SK-N-SH treated with all-trans-retinoic acid at 6 μM for 48 hours (cell line): ENCODE data around the gene MICAL1.

Experiments used
- ATAC-seq: fragments of 200-7000 bp; cut with Tn5 transposase; 3 replicates; pipeline ENCODE4 v1.9.1; 2020; ENCODE audit warnings: mild to moderate bottlenecking, moderate library complexity
- ARNTL ChIP-seq: fragments of 450-650 bp; formaldehyde crosslinking; IDR thresholded peaks from 2 replicates; pipeline ENCODE4 v1.5.0; 2020; ENCODE audit warnings: low read depth, mild to moderate bottlenecking, moderate library complexity, borderline replicate concordance
- BACH2 ChIP-seq: fragments of 250-450 bp; sonication (Bioruptor Pico); IDR thresholded peaks from 2 replicates; pipeline ENCODE4 v1.9.0; 2021; ENCODE audit warnings: mild to moderate bottlenecking, borderline replicate concordance
- CREB5 ChIP-seq: fragments of 250-450 bp; sonication (Bioruptor Pico); IDR thresholded peaks from 2 replicates; pipeline ENCODE4 v1.5.1; 2020; ENCODE audit warnings: low read depth, mild to moderate bottlenecking, moderate library complexity
- CSDC2 ChIP-seq: fragments of 250-450 bp; sonication (Bioruptor Pico); IDR thresholded peaks from 2 replicates; pipeline ENCODE4 v1.5.0; 2020; ENCODE audit warnings: mild to moderate bottlenecking, moderate library complexity
- CSRNP3 ChIP-seq: fragments of 250-450 bp; sonication (Bioruptor Pico); IDR thresholded peaks from 2 replicates; pipeline ENCODE4 v1.5.1; 2021; ENCODE audit warnings: mild to moderate bottlenecking, moderate library complexity
- GLIS3 ChIP-seq: fragments of 250-450 bp; sonication (Bioruptor Pico); IDR thresholded peaks from 2 replicates; pipeline ENCODE4 v1.5.0; 2020; ENCODE audit warnings: mild to moderate bottlenecking, moderate library complexity
- ISL1 ChIP-seq: fragments of 250-450 bp; sonication (Bioruptor Pico); IDR thresholded peaks from 2 replicates; pipeline ENCODE4 v2.1.2; 2022; ENCODE audit warnings: mild to moderate bottlenecking, moderate library complexity
- OSR1 ChIP-seq: fragments of 250-450 bp; sonication (Bioruptor Pico); IDR thresholded peaks from 2 replicates; pipeline ENCODE4 v1.8.0; 2022; ENCODE audit warnings: moderate library complexity, mild to moderate bottlenecking, inconsistent platforms
- PATZ1 ChIP-seq: fragments of 250-450 bp; sonication (Bioruptor Pico); IDR thresholded peaks from 2 replicates; pipeline ENCODE4 v1.8.0; 2020; ENCODE audit warnings: mild to moderate bottlenecking, moderate library complexity, borderline replicate concordance
- POU6F1 ChIP-seq: fragments of 250-450 bp; sonication (Bioruptor Pico); IDR thresholded peaks from 2 replicates; pipeline ENCODE4 v1.8.0; 2021; ENCODE audit warnings: low read depth, mild to moderate bottlenecking, moderate library complexity, borderline replicate concordance
- PPARA ChIP-seq: fragments of 250-450 bp; sonication (Bioruptor Pico); IDR thresholded peaks from 2 replicates; pipeline ENCODE4 v1.5.0; 2020; ENCODE audit warnings: mild to moderate bottlenecking, borderline replicate concordance
- RARB ChIP-seq: fragments of 250-450 bp; sonication (Bioruptor Pico); IDR thresholded peaks from 2 replicates; pipeline ENCODE4 v1.8.0; 2021; ENCODE audit warnings: mild to moderate bottlenecking, moderate library complexity
- SNAI2 ChIP-seq: fragments of 250-450 bp; sonication (Bioruptor Pico); IDR thresholded peaks from 2 replicates; pipeline ENCODE4 v1.5.0; 2020; ENCODE audit warnings: mild to moderate bottlenecking, moderate library complexity
- TCF4 ChIP-seq: fragments of 250-450 bp; sonication (Bioruptor Pico); IDR thresholded peaks from 2 replicates; pipeline ENCODE4 v1.8.0; 2021; ENCODE audit warnings: mild to moderate bottlenecking, moderate library complexity, borderline replicate concordance
- TOX ChIP-seq: fragments of 250-450 bp; sonication (Bioruptor Pico); IDR thresholded peaks from 2 replicates; pipeline ENCODE4 v1.8.0; 2021; ENCODE audit warnings: mild to moderate bottlenecking, moderate library complexity, borderline replicate concordance
- ZC3H10 ChIP-seq: fragments of 250-450 bp; sonication (Bioruptor Pico); IDR thresholded peaks from 2 replicates; pipeline ENCODE4 v1.5.1; 2021; ENCODE audit warnings: mild to moderate bottlenecking, moderate library complexity
- ZFP30 ChIP-seq: fragments of 450-650 bp; formaldehyde crosslinking; IDR thresholded peaks from 2 replicates; pipeline ENCODE4 v1.5.0; 2022; ENCODE audit warnings: mild to moderate bottlenecking, moderate library complexity
- ZNF565 ChIP-seq: fragments of 450-650 bp; formaldehyde crosslinking; conservative IDR thresholded peaks from 2 replicates; pipeline ENCODE4 v1.5.0; 2020; ENCODE audit warnings: low read depth, mild to moderate bottlenecking, moderate library complexity
- ZNF8 ChIP-seq: fragments of 450-650 bp; formaldehyde crosslinking; IDR thresholded peaks from 2 replicates; pipeline ENCODE4 v1.5.0; 2020; ENCODE audit warnings: mild to moderate bottlenecking, moderate library complexity

Gene MICAL1

GRCh38 chr6:109452181-109452580 is 3.4 kb downstream of the MICAL1 start:
- ATAC-seq, result no peak
- TF ChIP-seq SNAI2 (CRISPR knock-in tag) (no peak), ISL1 (CRISPR knock-in tag) (no peak), OSR1 (no peak), CSDC2 (CRISPR knock-in tag) (no peak), ZNF8 (CRISPR knock-in tag) (no peak), POU6F1 (CRISPR knock-in tag) (no peak)
- TF ChIP-seq, all 23 proteins: peak for 0

GRCh38 chr6:109451376-109451775 is 4.2 kb downstream of the MICAL1 start:
- TF ChIP-seq SNAI2 (CRISPR knock-in tag) (no peak), ARNTL (CRISPR knock-in tag) (no peak), PATZ1 (no peak), RARB (no peak), TCF4 (CRISPR knock-in tag) (no peak)
- ATAC-seq, result no peak

GRCh38 chr6:109450801-109451200 is 4.8 kb downstream of the MICAL1 start:
- TF ChIP-seq ZC3H10 (CRISPR knock-in tag) (no peak), CSDC2 (CRISPR knock-in tag) (no peak), BACH2 (no peak), TCF4 (CRISPR knock-in tag) (no peak), TOX (CRISPR knock-in tag) (no peak), GLIS3 (CRISPR knock-in tag) (no peak), RARB (no peak), ZFP30 (CRISPR knock-in tag) (no peak), CREB5 (CRISPR knock-in tag) (no peak), SNAI2 (CRISPR knock-in tag) (no peak), ZNF8 (CRISPR knock-in tag) (no peak), ZNF565 (CRISPR knock-in tag) (no peak)
- no peak for ATAC-seq

- TF ChIP-seq ZFP30 (CRISPR knock-in tag) (no peak), ZC3H10 (CRISPR knock-in tag) (no peak), ARNTL (CRISPR knock-in tag) (no peak), TCF4 (CRISPR knock-in tag) (no peak)
- no peak for ATAC-seq
Measured at GRCh38 chr6:109449795-109450673, 5.5 kb downstream of the MICAL1 start.

GRCh38 chr6:109449064-109449794 is 6.3 kb downstream of the MICAL1 start:
- TF ChIP-seq SNAI2 (CRISPR knock-in tag), result no peak
- no peak for TF ChIP-seq TCF4 (CRISPR knock-in tag)
- no peak for TF ChIP-seq PPARA
- no peak for TF ChIP-seq CSRNP3 (CRISPR knock-in tag)
- TF ChIP-seq TOX (CRISPR knock-in tag), result no peak
- TF ChIP-seq, all 23 proteins: peak for 0

More at GRCh38 chr6:109449064-109449794, 6.3 kb downstream of the MICAL1 start:
- no peak for ATAC-seq
